SK-N-SH (cell line): ENCODE measurements around the gene SLC5A4.

Experiments
- CTCF ChIP-seq: fragments of 200-600 bp; sonication (generic); IDR thresholded peaks from 2 replicates; pipeline ENCODE4 v1.6.1; 2017; ENCODE audit warnings: antibody characterized with exemption, mild to moderate bottlenecking, moderate library complexity
- EP300 ChIP-seq, 2 experiments: IDR thresholded peaks; 2 replicates each; pipeline versions ENCODE4 v1.4.0 to v1.6.1; 2012; ENCODE audit warnings: borderline replicate concordance in 1 of 2, low read depth in 1 of 2, low read length in 1 of 2
- FOXJ3 ChIP-seq: sonication (generic); formaldehyde crosslinking; IDR thresholded peaks from 2 replicates; pipeline ENCODE4 v1.5.1; 2020; ENCODE audit warnings: mild to moderate bottlenecking, missing genetic modification reagents
- JUND ChIP-seq: IDR thresholded peaks from 2 replicates; pipeline ENCODE4 v1.4.0; 2012
- RCOR1 ChIP-seq: fragments of 150-350 bp; IDR thresholded peaks from 2 replicates; pipeline ENCODE4 v1.6.1; 2017; ENCODE audit warnings: antibody characterized with exemption, low read length
- TEAD4 ChIP-seq: IDR thresholded peaks from 2 replicates; pipeline ENCODE4 v1.4.0; 2012; ENCODE audit warnings: mild to moderate bottlenecking, borderline replicate concordance; ENCODE audit not compliant: insufficient read depth
- YY1 ChIP-seq: IDR thresholded peaks from 2 replicates; pipeline ENCODE4 v1.4.0; 2012; ENCODE audit warnings: low read depth, mild to moderate bottlenecking
- ZBTB33 ChIP-seq: IDR thresholded peaks from 2 replicates; pipeline ENCODE4 v1.4.0; 2012; ENCODE audit warnings: low read depth, borderline replicate concordance

DNA sequence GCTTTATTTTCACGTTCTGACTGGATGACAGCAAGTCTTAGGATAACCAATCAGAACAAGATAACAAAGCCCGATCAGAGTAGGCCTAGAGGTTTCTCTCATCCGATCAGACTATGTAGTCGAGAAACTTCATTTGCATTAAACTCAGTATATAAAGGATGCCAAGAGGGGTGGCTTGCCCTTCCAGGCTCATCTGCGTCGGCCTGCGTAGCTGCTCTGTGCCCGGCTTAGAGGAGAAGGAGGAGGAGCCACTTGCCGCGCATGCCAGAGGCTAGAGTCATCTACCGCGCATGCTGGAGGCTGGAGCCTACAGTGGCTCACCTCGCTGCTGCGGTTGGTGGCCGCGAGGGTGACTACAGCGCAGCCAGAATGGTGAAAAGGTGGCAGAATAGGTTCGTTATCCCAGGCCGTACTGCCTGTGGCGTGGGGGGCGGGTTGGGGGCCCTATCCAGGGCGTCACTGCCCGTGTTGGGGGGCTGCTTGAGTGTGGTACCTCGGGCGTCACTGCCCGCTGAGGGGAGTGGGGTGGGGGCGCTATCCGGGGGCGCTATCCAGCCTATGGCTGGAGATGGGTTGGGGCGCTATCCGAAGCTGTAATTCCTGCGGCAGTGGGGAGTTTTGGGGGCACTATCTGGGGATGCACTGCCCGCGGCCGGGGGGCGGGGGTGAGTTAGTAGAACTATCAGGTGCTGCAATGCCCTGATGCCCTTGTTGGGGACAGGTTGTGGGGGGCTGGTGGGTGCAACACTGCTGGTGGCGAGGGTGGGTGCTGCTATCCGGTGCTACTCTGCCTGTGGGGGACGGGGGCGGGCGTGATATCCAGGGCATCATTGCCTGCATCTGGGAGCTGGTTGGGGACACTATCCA is 50.1 kb downstream of the SLC5A4 start, which contains the start of gene RFPL2:
- peak; percentile 32 for TF ChIP-seq CTCF
- TF ChIP-seq JUND = no peak
- no peak for TF ChIP-seq RCOR1
- no peak for TF ChIP-seq EP300 (IDR thresholded peaks at IDR 0.05; ENCODE audit: borderline replicate concordance in 1 of 2, low read depth in 1 of 2, low read length in 1 of 2)
- no peak for TF ChIP-seq FOXJ3 (CRISPR knock-in tag)
- TF ChIP-seq YY1 = no peak
- TF ChIP-seq TEAD4 = no peak
- no peak for TF ChIP-seq ZBTB33
